A673 (cell line): ENCODE results near the gene WWC1. TPM values are rescaled to one million over a fixed set of nuclear protein-coding genes. Genes with fewer than 3 reads are reported as not detected.

Experiments used
- BruUV-seq: library from RNA; stranded (reverse); fragments of 400-500 nt; replicated peaks from 2 replicates; lab custom pipeline; 2021; lab: Mats Ljungman, UMichigan
- CTCF ChIA-PET: fragments of 300-600 bp; sonication (Branson Sonifier 250); formaldehyde crosslinking; loops from one replicate; lab custom pipeline; 2022; ENCODE audit warnings: antibody characterized with exemption; lab: Charles Lee
- POLR2A ChIA-PET: fragments of 300-600 bp; sonication (Branson Sonifier 250); formaldehyde crosslinking; loops from one replicate; lab custom pipeline; 2022; ENCODE audit warnings: antibody characterized with exemption; ENCODE audit not compliant: low non-redundant PET; lab: Charles Lee
- DNase-seq: peaks from one replicate; pipeline ENCODE4 v3.0.0-alpha.2; 2015; ENCODE audit warnings: low spot score
- H3K27ac ChIP-seq: fragments of 200-600 bp; sonication (generic); 2 replicates; pipeline ENCODE4 v1.5.1; 2016; ENCODE audit warnings: mixed run types, low read depth, mild to moderate bottlenecking, mixed read lengths, antibody characterized with exemption, low read length; ENCODE audit not compliant: poor library complexity, severe bottlenecking
- H3K27me3 ChIP-seq: fragments of 200-600 bp; sonication (generic); replicated peaks from 2 replicates; pipeline ENCODE4 v1.6.1; 2017; ENCODE audit warnings: mixed run types, low read depth, mild to moderate bottlenecking, mixed read lengths, antibody characterized with exemption, low read length; ENCODE audit not compliant: insufficient read depth, poor library complexity
- H3K36me3 ChIP-seq: fragments of 200-600 bp; sonication (generic); 2 replicates; pipeline ENCODE4 v1.6.1; 2016; ENCODE audit warnings: mixed run types, mild to moderate bottlenecking, mixed read lengths, antibody characterized with exemption, low read length; ENCODE audit not compliant: insufficient read depth, poor library complexity, severe bottlenecking
- H3K4me1 ChIP-seq: fragments of 200-600 bp; sonication (generic); 2 replicates; pipeline ENCODE4 v1.6.1; 2017; ENCODE audit warnings: mixed run types, mild to moderate bottlenecking, mixed read lengths, antibody characterized with exemption, low read length; ENCODE audit not compliant: insufficient read depth, poor library complexity, severe bottlenecking
- H3K4me3 ChIP-seq: fragments of 200-600 bp; sonication (generic); 2 replicates; pipeline ENCODE4 v1.5.1; 2016; ENCODE audit warnings: low read depth, mixed run types, mild to moderate bottlenecking, mixed read lengths, low read length; ENCODE audit not compliant: poor library complexity, severe bottlenecking
- H3K9me3 ChIP-seq: fragments of 200-600 bp; sonication (generic); 2 replicates; pipeline ENCODE4 v1.6.1; 2016; ENCODE audit warnings: mixed run types, low read depth, mild to moderate bottlenecking, mixed read lengths, antibody characterized with exemption, low read length; ENCODE audit not compliant: poor library complexity, severe bottlenecking
- EZH2 ChIP-seq: fragments of 200-600 bp; sonication (generic); IDR thresholded peaks from 2 replicates; pipeline ENCODE4 v1.6.1; 2017; ENCODE audit warnings: borderline replicate concordance, low read depth, mild to moderate bottlenecking, mixed read lengths, antibody characterized with exemption, low read length; ENCODE audit not compliant: poor library complexity, severe bottlenecking
- intact Hi-C: fragments of 100-400 bp; cut with micrococcal nuclease; formaldehyde crosslinking; loops from one replicate; pipeline ENCODE4 v1.10.0; 2022; ENCODE audit not compliant: unreplicated experiment
- total RNA-seq: library from RNA; stranded (reverse); gene quantifications from 2 replicates; pipeline ENCODE4 v1.2.3, GENCODE V29; 2021
- TF ChIP-seq, protein P1 (sequence below): fragments of 300-800, 200-600 bp; sonication (generic); conservative IDR thresholded peaks from 2 replicates; pipeline ENCODE4 v1.5.1; 2017; ENCODE audit warnings: low read depth, mild to moderate bottlenecking, antibody characterized with exemption, low read length, moderate library complexity, mixed read lengths

The WWC1 gene
- total RNA-seq, 1 experiment from 2014 or later, result 8.8 TPM

DNA sequence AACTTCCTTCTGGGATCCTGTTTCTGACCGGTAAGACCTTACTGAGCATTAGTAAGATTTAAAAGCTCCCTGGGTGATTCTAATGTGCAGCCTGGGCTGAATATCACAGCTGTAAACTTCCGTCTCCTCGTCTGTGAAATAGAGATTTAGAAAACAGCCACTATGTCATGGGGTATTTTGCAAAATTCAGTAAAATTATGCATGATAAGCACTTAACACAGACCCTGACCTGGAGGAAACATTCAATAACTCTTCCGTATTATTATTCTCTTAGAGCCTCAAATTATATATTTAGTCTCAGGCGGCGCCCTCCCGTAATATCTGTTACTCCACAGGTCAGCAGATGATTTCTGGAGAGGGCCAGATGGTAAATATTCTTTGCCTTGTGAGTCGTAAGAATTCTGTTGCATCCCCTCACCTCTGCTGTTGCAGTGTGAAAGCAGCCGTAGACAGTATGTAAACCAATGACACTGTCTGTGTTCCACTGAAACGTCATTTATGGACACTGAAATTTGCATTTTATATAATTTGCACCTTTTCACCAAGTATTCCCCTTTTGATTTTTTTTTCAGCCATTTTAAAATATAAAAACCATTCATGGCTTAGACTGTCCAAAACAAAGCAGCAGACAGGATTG is 155.7 kb downstream of the WWC1 start:
- Histone ChIP-seq H3K4me1 (no peaks in the 10 kb centered on the region), H3K4me3 (no peak overlapping the region), H3K36me3 (no peaks in the 10 kb centered on the region), H3K9me3 (no peaks in the 10 kb centered on the region), H3K27ac (no peak overlapping the region), H3K27me3 (no peaks in the 10 kb centered on the region)
- intact Hi-C loops, result no loop called here
- TF ChIP-seq, protein P1, sequence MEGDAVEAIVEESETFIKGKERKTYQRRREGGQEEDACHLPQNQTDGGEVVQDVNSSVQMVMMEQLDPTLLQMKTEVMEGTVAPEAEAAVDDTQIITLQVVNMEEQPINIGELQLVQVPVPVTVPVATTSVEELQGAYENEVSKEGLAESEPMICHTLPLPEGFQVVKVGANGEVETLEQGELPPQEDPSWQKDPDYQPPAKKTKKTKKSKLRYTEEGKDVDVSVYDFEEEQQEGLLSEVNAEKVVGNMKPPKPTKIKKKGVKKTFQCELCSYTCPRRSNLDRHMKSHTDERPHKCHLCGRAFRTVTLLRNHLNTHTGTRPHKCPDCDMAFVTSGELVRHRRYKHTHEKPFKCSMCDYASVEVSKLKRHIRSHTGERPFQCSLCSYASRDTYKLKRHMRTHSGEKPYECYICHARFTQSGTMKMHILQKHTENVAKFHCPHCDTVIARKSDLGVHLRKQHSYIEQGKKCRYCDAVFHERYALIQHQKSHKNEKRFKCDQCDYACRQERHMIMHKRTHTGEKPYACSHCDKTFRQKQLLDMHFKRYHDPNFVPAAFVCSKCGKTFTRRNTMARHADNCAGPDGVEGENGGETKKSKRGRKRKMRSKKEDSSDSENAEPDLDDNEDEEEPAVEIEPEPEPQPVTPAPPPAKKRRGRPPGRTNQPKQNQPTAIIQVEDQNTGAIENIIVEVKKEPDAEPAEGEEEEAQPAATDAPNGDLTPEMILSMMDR, result no peak
- no peak for TF ChIP-seq EZH2
- no peak for DNase-seq
- POLR2A ChIA-PET, result no interaction called here
- no TSS peak for BruUV-seq
- CTCF ChIA-PET, result no interaction called here

DNA sequence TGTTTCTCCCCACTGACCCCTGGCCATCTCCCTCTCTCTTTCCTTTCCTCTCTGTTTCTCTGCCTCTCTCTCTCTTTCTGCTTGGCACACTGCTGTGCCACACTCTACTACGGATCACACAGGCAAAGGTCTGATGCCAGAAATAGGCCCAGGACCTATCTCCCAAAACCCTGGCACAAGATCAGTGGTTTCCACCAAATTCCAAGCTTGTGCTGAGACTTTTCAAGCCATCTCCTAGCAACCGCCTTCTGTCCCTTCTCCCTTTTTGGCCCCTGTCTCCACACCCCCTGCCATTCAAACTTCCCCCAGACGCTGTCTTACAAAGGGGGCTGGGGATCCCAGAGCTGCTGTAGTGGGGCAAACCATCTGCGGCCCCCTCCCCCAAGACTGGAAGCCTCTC is 156.4 kb downstream of the WWC1 start:
- POLR2A ChIA-PET, result no interaction called here

GRCh38 chr5:168449166-168449565 is 157.7 kb downstream of the WWC1 start:
- BruUV-seq, result no TSS peak
- no peak overlapping the region for H3K4me3 ChIP-seq
- POLR2A ChIA-PET, result interaction anchor here (0.6 kb wide), 1 partner anchor 13 kb away, joined by 5 read pairs; no protein-coding TSS in a partner anchor
- no peaks in the 10 kb centered on the region for H3K27me3 ChIP-seq
- CTCF ChIA-PET, result no interaction called here
- H3K4me1 ChIP-seq, result no peaks in the 10 kb centered on the region
- TF ChIP-seq, protein P1, result no peak
- TF ChIP-seq EZH2, result no peak
- H3K9me3 ChIP-seq, result no peaks in the 10 kb centered on the region
- no peak overlapping the region for H3K27ac ChIP-seq
- intact Hi-C loops, result no loop called here
- DNase-seq, result no peak
- no peaks in the 10 kb centered on the region for H3K36me3 ChIP-seq

More for the DNA sequence above, 156.4 kb downstream of the WWC1 start:
- intact Hi-C loops, result no loop called here
- no peaks in the 10 kb centered on the region for H3K27me3 ChIP-seq
- DNase-seq, result no peak
- no peak overlapping the region for H3K4me3 ChIP-seq
- no peaks in the 10 kb centered on the region for H3K9me3 ChIP-seq
- BruUV-seq, result no TSS peak
- no peaks in the 10 kb centered on the region for H3K4me1 ChIP-seq
- no peak overlapping the region for H3K27ac ChIP-seq
- no peak for TF ChIP-seq EZH2
- TF ChIP-seq, protein P1, result no peak
- CTCF ChIA-PET, result no interaction called here
- H3K36me3 ChIP-seq, result no peaks in the 10 kb centered on the region
